ENCODE results near the gene RNF213.

Gene RNF213

DNA sequence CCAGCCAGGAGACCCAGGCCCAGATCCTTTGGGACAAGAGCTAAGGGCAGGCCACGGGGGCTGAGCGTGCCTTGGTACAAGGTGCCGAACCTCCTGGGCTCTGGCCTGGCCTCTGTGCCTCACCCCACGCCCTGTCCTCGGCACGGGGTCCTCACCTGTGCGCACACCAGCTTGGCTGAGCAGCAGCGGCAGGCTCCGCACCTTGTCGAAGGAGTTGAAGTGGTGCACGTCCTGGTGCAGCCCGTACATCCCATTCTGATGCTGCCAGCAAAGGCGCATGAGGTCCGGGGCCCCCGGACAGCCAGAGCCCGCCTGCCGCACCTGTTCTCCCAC is 45.8 kb upstream of the RNF213 start:
- TF ChIP-seq, protein P1, sequence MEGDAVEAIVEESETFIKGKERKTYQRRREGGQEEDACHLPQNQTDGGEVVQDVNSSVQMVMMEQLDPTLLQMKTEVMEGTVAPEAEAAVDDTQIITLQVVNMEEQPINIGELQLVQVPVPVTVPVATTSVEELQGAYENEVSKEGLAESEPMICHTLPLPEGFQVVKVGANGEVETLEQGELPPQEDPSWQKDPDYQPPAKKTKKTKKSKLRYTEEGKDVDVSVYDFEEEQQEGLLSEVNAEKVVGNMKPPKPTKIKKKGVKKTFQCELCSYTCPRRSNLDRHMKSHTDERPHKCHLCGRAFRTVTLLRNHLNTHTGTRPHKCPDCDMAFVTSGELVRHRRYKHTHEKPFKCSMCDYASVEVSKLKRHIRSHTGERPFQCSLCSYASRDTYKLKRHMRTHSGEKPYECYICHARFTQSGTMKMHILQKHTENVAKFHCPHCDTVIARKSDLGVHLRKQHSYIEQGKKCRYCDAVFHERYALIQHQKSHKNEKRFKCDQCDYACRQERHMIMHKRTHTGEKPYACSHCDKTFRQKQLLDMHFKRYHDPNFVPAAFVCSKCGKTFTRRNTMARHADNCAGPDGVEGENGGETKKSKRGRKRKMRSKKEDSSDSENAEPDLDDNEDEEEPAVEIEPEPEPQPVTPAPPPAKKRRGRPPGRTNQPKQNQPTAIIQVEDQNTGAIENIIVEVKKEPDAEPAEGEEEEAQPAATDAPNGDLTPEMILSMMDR (IDR thresholded peaks at IDR 0.05; ENCODE audit: extremely low read depth, insufficient read depth, missing control alignments), result no peak
- in situ Hi-C loops (cut with MboI; ENCODE audit: low pct_unique_long_range_greater_than_20kb, low sequenced_read_pairs, unreplicated experiment), result no loop called here
- no peak for DNase-seq (ENCODE audit: low spot score)

GRCh38 chr17:80216473-80217456 is 43.9 kb upstream of the RNF213 start:
- in situ Hi-C loops (cut with MboI; ENCODE audit: low pct_unique_long_range_greater_than_20kb, low sequenced_read_pairs, unreplicated experiment), result no loop called here
- TF ChIP-seq, protein P1 (IDR thresholded peaks at IDR 0.05; ENCODE audit: extremely low read depth, insufficient read depth, missing control alignments), result no peak
- no peak for DNase-seq (ENCODE audit: low spot score)

DNA sequence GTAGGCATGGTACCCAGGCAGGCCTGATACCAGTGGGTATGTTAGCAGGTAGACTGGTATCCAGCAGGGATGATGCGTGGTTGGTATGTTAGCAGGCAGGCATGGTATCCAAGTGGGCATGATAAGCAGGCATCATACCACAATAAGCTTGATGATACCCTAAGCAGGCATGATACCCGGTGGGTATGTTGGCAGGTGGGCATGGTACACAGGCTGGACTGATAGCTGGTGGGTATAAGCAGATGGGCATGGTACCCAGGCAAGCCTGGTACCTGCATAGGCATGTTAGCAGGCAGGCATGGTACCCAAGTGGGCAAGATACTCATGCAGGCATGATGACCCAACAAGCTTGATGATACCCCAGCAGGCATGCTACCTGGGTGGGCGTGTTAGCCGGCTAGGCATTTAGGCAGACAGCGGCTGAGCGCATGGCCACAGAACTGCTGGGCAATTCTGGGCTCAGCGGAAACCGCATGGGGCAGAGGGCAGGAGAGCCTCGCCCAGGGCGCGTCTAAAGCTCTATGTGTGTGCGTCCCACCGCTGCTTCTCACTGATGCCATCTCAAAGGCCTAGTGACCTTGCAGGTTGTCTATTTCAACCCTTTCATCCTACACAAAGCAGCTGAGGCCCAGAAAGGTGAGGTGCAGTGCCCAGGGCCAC is 42.8 kb upstream of the RNF213 start:
- in situ Hi-C loops (cut with MboI; ENCODE audit: low pct_unique_long_range_greater_than_20kb, low sequenced_read_pairs, unreplicated experiment), result no loop called here
- TF ChIP-seq, protein P1 (IDR thresholded peaks at IDR 0.05; ENCODE audit: extremely low read depth, insufficient read depth, missing control alignments), result no peak
- no peak for DNase-seq (ENCODE audit: low spot score)

- in situ Hi-C loops (cut with MboI; ENCODE audit: low pct_unique_long_range_greater_than_20kb, low sequenced_read_pairs, unreplicated experiment), result no loop called here
- TF ChIP-seq, protein P1 (IDR thresholded peaks at IDR 0.05; ENCODE audit: extremely low read depth, insufficient read depth, missing control alignments), result no peak
These were observed 42.3 kb upstream of the RNF213 start for GRCh38 chr17:80218391-80218790.

DNA sequence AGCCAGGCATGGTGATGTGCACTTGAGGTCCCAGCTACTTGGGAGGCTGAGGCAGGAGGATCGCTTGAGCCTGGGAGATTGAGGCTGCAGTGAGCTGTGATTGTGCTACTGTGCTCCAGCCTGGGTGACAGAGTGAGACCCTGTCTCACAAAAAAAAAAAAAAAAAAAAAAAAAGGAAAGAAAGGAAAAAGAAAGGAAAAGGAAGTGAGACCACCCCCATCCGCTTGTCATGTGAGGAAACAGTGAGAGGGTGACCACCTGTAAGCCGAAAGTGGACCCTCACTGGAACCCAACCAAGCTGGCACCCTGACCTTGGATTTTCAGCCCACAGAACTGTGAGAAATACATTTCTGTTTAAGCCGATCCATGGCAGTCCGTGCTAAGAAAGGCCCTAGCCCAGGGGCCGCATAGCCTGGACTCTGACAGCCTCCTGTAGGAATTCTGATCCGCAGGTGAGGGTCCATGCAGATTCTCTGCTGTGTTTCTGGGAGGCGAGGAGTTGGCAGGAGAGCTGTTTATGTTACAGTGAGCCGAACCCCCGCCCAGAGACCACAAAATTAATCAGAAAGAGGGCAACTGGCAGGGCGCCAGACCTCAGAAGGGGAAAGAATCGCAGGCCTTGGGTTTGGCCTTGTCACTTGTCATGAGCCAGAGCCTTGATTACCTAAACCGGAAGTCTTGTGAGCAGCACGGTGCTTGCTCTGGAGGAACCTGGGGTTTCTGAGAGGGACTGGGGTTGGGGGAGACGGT is 41.5 kb upstream of the RNF213 start:
- peak; percentile 91 for DNase-seq (ENCODE audit: low spot score)
- in situ Hi-C loops (cut with MboI; ENCODE audit: low pct_unique_long_range_greater_than_20kb, low sequenced_read_pairs, unreplicated experiment), result no loop called here

More at GRCh38 chr17:80218391-80218790, 42.3 kb upstream of the RNF213 start:
- no peak for DNase-seq (ENCODE audit: low spot score)

DNA sequence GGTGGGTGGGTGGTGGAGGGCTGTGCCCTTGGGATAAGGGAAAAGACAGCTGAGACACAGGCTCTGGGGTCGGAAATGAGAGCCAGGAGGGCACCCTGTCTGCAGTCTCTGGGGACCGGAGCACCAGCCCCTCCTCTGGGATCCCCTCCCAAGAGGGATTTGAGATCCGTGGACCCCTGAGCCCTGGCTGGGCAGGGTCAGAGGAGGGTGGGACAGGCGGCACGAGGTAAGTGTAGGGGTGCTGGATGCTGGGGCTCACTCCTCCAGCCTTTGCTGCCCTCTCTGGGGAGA is 40.9 kb upstream of the RNF213 start:
- TF ChIP-seq, protein P1 (IDR thresholded peaks at IDR 0.05; ENCODE audit: extremely low read depth, insufficient read depth, missing control alignments), result no peak
- in situ Hi-C loops (cut with MboI; ENCODE audit: low pct_unique_long_range_greater_than_20kb, low sequenced_read_pairs, unreplicated experiment), result no loop called here
- DNase-seq (ENCODE audit: low spot score), result peak; percentile 69

More for the DNA sequence above, 41.5 kb upstream of the RNF213 start:
- TF ChIP-seq, protein P1 (IDR thresholded peaks at IDR 0.05; ENCODE audit: extremely low read depth, insufficient read depth, missing control alignments), result no peak
